Esophagus muscularis mucosa (tissue), 4 donors: ENCODE results near the gene ARAP3. TPM values are rescaled to one million over a fixed set of nuclear protein-coding genes. Genes with fewer than 3 reads are reported as not detected.

Experiments
- DNase-seq: peaks from one replicate; pipeline ENCODE4 v3.0.0-alpha.2; 2017; ENCODE audit errors: extremely low spot score
- H3K27ac ChIP-seq, 4 donors: fragments of 200-600 bp; sonication (generic); replicated peaks in 1 of 4; 1 replicate in 3 of 4; 2 replicates in 1 of 4; pipeline ENCODE4 v1.5.1; 2016 to 2019; ENCODE audit warnings: mild to moderate bottlenecking in 1 of 4
- H3K27me3 ChIP-seq, 4 donors: fragments of 200-600 bp; sonication (generic); one replicate each; pipeline versions ENCODE4 v1.5.1 to v1.6.0; 2016 to 2019
- H3K36me3 ChIP-seq, 4 donors: fragments of 200-600 bp; sonication (generic); one replicate each; pipeline ENCODE4 v1.5.1; 2016 to 2019
- H3K4me1 ChIP-seq, 4 donors: fragments of 200-600 bp; sonication (generic); one replicate each; pipeline ENCODE4 v1.5.1; 2016 to 2019
- H3K4me3 ChIP-seq, 4 donors: fragments of 200-600 bp; sonication (generic); 1 replicate in 2 of 4; 2 replicates in 2 of 4; pipeline ENCODE4 v1.5.1; 2016 to 2019; ENCODE audit warnings: mild to moderate bottlenecking in 4 of 4, moderate library complexity in 1 of 4
- H3K9me3 ChIP-seq, 4 donors: fragments of 200-600 bp; sonication (generic); 1 replicate in 3 of 4; 2 replicates in 1 of 4; pipeline ENCODE4 v1.5.1; 2016 to 2019
- EP300 ChIP-seq: sonication (generic); formaldehyde crosslinking; IDR thresholded peaks from one replicate; pipeline ENCODE4 v1.6.1; 2017; ENCODE audit warnings: antibody characterized with exemption
- POLR2A ChIP-seq: fragments of 450-650 bp; IDR thresholded peaks from one replicate; pipeline ENCODE4 v1.6.1; 2017; ENCODE audit warnings: antibody characterized with exemption, moderate library complexity, mild to moderate bottlenecking, low read depth
- POLR2AphosphoS5 ChIP-seq, 2 donors: sonication (generic); formaldehyde crosslinking; IDR thresholded peaks; one replicate each; pipeline ENCODE4 v1.6.1; 2017; ENCODE audit warnings: antibody characterized with exemption in 2 of 2
- WGBS: methylation state at CpG from one replicate; pipeline ENCODE4 v1.1.5; 2018; 5-methylcytosine and 5-hydroxymethylcytosine counted together
- intact Hi-C: fragments of 100-400 bp; cut with DNase I; formaldehyde crosslinking; loops from one replicate; pipeline ENCODE4 v1.15.1; 2023
- total RNA-seq, 4 donors: library from RNA; depleted of rRNA; stranded (reverse); fragments of >200 nt; gene quantifications; one replicate each; pipeline versions ENCODE4 v1.1.0 to v1.2.1, GENCODE V29; 2016
- TF ChIP-seq, protein P1 (sequence below), 3 experiments: fragments of 200-600 bp in 2 of 3; fragments of 450-650 bp in 1 of 3; sonication (generic) in 2 of 3; IDR thresholded peaks; one replicate each; pipeline ENCODE4 v1.5.1; 2017 to 2019; ENCODE audit warnings: antibody characterized with exemption in 3 of 3, mild to moderate bottlenecking in 2 of 3, moderate library complexity in 1 of 3

ARAP3 gene
- total RNA-seq, 4 donors from 2014 or later: 4.1 to 9.2 (median 7.6) TPM

GRCh38 chr5:141691867-141692532 is 10.0 kb upstream of the ARAP3 start:
- H3K4me3 ChIP-seq: peak overlapping the region; percentile 30 to 46 (median 37)
- DNase-seq: peak; percentile 93

GRCh38 chr5:141691286-141691866 is 9.3 kb upstream of the ARAP3 start:
- Histone ChIP-seq H3K27me3 (peaks cover 0 to 45% (median 0%) of the 10 kb centered on the region in 4 donors), H3K4me3 (no peak overlapping the region), H3K27ac (no peak overlapping the region), H3K36me3 (no peaks in the 10 kb centered on the region), H3K4me1 (peaks cover 9 to 15% (median 10%) of the 10 kb centered on the region in 4 donors), H3K9me3 (no peaks in the 10 kb centered on the region)
- WGBS: 74% methylated on average over 9 of the region's 9 CpGs
- intact Hi-C loops: loop anchor here (10.0 kb wide), 1 partner anchor 453 kb away; no protein-coding TSS in a partner anchor
- TF ChIP-seq POLR2A (no peak), POLR2AphosphoS5 (IDR thresholded peaks at IDR 0.05) (no peak), EP300 (no peak)
- TF ChIP-seq, protein P1, sequence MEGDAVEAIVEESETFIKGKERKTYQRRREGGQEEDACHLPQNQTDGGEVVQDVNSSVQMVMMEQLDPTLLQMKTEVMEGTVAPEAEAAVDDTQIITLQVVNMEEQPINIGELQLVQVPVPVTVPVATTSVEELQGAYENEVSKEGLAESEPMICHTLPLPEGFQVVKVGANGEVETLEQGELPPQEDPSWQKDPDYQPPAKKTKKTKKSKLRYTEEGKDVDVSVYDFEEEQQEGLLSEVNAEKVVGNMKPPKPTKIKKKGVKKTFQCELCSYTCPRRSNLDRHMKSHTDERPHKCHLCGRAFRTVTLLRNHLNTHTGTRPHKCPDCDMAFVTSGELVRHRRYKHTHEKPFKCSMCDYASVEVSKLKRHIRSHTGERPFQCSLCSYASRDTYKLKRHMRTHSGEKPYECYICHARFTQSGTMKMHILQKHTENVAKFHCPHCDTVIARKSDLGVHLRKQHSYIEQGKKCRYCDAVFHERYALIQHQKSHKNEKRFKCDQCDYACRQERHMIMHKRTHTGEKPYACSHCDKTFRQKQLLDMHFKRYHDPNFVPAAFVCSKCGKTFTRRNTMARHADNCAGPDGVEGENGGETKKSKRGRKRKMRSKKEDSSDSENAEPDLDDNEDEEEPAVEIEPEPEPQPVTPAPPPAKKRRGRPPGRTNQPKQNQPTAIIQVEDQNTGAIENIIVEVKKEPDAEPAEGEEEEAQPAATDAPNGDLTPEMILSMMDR (IDR thresholded peaks at IDR 0.05): no peak
- DNase-seq: no peak

More at GRCh38 chr5:141691867-141692532, 10.0 kb upstream of the ARAP3 start:
- Histone ChIP-seq H3K36me3 (no peaks in the 10 kb centered on the region), H3K27ac (no peak overlapping the region), H3K4me1 (peaks cover 9 to 15% (median 10%) of the 10 kb centered on the region in 4 donors), H3K9me3 (no peaks in the 10 kb centered on the region), H3K27me3 (peaks cover 0 to 50% (median 0%) of the 10 kb centered on the region in 4 donors)
- TF ChIP-seq POLR2A (no peak), POLR2AphosphoS5 (IDR thresholded peaks at IDR 0.05) (peak in 1 of 2 donors; percentile 63), EP300 (no peak)
- TF ChIP-seq, protein P1 (IDR thresholded peaks at IDR 0.05): peak in 2 of 3 experiments; percentile 98
- intact Hi-C loops: loop anchor here (1.0 to 10.0 kb wide), 3 partner anchors 187 to 453 kb away; partner anchors contain the start of gene PCDH1
- 9% methylated on average over 12 of the region's 30 CpGs for WGBS

DNA sequence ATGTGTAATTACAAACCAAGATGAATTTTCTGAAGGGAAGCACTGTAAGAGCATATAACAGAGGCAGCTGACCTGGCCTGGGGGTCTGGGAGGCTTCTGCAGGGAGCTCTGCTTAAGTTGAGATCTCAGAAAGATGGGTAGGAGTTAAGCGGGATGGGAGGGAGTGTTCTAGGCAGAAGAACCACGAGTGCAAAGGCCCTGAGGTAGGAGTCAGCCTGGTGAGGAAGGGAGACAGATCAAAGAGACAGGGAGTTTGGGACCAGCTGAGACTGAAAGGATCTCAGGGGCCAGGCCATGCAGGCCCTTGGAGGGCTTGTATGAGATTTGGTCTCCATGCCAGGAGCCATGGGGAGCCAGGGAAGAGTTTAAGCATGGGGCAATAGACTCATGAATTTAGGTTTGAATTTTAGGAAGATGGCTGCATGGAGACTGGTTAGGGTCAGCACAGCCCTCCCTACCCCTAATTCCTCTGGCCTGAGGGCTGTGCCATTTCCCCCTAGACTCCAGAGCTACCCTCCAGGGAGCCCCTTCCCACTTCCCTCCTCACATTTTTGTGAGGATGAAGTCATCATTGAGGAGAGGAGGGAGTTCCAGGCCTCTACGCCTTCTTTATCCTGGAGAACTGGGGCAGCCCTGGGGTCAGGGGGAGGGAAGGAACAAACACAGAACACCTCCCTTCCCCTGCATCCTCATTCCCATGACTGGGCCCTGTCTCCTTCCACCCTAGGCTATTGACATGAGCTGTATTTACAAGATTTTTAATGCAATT is 4.8 kb upstream of the ARAP3 start:
- Histone ChIP-seq H3K27me3 (peaks cover 0 to 20% (median 0%) of the 10 kb centered on the region in 4 donors), H3K4me3 (no peak overlapping the region), H3K27ac (no peak overlapping the region), H3K9me3 (no peaks in the 10 kb centered on the region), H3K36me3 (no peaks in the 10 kb centered on the region), H3K4me1 (peaks cover 10 to 20% (median 13%) of the 10 kb centered on the region in 4 donors)
- DNase-seq: no peak
- TF ChIP-seq POLR2AphosphoS5 (IDR thresholded peaks at IDR 0.05) (no peak), EP300 (no peak), POLR2A (no peak)
- TF ChIP-seq, protein P1 (IDR thresholded peaks at IDR 0.05): no peak
- intact Hi-C loops: no loop called here
- WGBS: 80% methylated on average over 3 of the region's 3 CpGs

DNA sequence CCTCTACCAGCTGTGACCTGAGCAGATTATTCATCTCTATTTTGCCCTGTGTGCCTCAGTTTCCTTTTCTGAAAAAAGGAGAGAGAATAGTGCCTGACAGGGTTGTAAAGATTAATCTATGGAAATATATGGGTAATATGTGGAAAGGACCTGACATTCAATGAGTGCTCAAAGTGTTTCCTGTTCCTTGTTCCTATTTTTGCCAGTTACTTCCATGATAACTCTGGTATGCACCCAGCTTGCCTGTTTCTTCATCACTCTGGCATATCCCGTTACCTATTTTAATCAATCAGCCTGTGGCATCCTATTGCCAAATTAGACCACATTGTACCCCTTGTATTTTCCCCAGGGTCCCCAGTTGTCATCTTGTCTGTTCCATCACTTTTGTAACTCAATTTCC is 3.6 kb upstream of the ARAP3 start:
- no peak for DNase-seq
- no peaks in the 10 kb centered on the region for H3K9me3 ChIP-seq
- WGBS: 77% methylated on average over 1 of the region's 1 CpG
- TF ChIP-seq, protein P1 (IDR thresholded peaks at IDR 0.05): no peak
- TF ChIP-seq POLR2A: no peak
- no peak for TF ChIP-seq POLR2AphosphoS5 (IDR thresholded peaks at IDR 0.05)
- TF ChIP-seq EP300: no peak
- peaks cover 15 to 31% (median 22%) of the 10 kb centered on the region in 4 donors for H3K4me1 ChIP-seq
- peaks cover 0 to 20% (median 0%) of the 10 kb centered on the region in 4 donors for H3K27me3 ChIP-seq
- H3K4me3 ChIP-seq: no peak overlapping the region
- intact Hi-C loops: no loop called here
- no peak overlapping the region for H3K27ac ChIP-seq
- no peaks in the 10 kb centered on the region for H3K36me3 ChIP-seq
